GM18870 (cell line): ENCODE data around the gene SPC24.
"Not testable (repeated sequence)": the region's sequence is repeated elsewhere in the genome, so short reads cannot be mapped to it uniquely, and the experiment has no call there.

ENCODE experiments used
- ATAC-seq: cut with Tn5 transposase; IDR thresholded peaks from one replicate; pipeline ENCODE4 v1.9.1; 2021; ENCODE audit warnings: moderate library complexity; ENCODE audit not compliant: unreplicated experiment

The SPC24 gene

DNA sequence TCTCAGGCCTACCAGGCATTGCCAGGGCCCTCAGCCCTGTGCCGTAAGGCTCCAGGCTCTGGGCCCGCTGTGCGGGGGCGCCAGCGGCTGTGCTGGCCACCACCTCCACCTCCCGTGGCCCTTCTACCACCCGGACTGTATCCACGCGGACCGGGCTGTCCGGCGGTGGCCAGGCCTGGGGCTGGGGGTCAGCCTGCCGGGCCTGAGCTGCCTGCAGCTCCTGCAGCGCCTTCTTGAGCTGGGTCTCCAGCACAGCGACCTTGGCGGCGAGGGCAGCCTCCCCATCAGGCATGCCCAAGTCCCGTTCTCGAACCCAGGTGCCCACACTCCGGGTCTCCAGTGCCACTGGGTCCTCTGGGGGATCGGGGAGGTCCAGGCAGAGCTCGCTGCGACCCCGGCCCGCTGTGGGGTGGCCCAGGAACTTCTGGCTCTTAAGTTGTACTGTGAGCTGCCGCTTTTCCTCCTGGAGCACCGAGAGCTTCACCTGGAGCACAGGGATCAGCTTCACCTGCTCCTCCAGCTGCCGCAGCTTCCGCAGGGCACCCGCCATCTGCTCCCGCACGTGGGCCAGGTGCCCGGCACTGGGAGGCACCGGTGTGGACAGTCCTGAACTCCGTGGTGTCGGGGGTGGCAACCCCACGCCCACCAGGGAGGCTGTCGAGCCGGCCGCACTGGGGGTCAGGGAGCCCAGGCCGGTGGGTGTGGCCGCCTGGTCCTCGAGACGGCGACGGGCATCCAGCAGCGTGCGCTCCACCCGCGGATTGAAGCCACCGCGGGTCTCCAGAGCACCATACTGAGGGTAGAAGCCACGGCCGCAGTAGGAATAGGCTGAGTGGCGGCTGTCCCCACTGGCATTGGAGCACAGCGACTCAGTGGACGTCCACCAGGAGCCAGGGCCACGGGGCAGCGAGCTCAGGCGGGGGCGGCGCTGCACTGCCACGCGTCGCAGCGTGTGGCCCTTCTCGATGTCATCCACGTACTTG is 37.7 kb upstream of the SPC24 start:
- ATAC-seq = no peak

DNA sequence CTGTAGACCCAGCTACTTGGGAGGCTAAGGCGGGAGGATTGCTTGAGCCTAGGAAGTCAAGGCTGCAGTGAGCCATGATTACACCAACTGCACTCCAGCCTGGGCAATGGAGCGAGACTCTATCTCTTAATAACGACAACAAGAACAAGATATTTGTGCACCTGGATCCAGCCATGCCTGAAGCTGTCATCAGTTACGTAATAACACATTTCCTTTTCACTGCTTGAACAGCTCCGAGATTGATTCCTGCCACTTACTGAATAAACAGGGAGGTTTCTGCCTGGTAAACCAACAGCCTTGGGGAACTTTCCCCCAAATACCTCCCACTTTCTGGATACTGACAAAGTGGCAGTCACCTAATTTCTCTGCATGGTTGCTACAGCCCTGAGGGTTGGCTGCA is 36.4 kb upstream of the SPC24 start:
- no peak for ATAC-seq

DNA sequence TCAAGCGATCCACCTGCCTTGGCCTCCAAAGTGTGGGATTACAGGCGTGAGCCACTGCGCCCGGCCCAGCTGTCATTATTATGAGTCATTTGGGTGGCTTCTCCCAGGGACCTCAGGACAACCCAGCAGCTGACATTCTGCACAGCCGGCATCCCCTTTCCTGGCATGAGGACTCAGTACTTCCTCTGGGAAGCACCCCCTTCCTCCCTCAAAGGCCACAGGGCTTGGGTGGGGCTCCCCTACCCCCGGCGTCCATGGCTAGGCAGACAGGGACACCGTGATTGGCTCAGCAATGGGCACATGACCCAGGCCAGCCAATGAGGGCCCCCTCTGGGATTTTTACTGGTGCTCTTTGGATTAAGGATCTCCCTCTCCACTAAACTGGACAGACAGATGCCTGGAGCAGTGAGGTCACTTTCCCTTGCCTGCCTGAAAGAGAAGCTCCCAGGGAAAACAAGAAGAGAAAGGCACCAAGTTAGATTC is 35.7 kb upstream of the SPC24 start:
- ATAC-seq = no peak

DNA sequence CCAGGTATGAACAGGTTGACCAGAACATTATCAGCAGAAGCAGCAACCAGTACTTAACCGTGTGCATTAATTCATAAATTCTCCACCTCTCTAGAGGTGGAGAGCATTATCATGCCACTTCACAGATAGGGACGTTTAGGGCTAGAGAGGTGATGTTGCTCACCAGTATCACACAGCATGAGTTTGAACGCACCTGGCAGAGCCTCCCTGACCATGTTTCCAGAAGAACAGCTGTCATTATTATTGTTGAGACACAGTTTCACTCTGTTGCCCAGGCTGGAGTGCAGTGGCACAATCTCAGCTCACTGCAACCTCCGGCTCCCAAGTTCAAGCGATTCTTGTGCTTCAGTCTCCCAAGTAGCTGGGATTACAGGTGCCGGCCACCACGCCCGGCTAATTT is 34.9 kb upstream of the SPC24 start:
- no peak for ATAC-seq

DNA sequence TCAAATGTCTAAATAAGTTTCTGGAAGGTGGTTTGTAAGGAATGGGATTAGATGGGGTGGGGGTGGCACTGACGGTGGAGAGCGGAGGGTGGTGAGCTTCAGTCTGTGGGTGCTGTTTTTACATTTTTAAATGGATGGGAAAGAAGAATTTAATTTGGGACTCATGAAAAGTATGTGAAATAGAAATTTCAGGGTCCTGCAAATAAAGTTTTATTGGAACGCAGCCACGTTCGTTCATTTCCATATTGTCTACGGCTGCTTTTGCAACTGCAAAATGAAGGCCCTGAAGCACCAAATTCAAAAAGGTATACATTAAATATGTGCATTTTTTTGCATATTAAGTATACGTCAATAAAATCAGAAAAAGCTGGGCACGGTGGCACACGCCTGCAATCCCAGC is 31.9 kb upstream of the SPC24 start:
- ATAC-seq = no peak

DNA sequence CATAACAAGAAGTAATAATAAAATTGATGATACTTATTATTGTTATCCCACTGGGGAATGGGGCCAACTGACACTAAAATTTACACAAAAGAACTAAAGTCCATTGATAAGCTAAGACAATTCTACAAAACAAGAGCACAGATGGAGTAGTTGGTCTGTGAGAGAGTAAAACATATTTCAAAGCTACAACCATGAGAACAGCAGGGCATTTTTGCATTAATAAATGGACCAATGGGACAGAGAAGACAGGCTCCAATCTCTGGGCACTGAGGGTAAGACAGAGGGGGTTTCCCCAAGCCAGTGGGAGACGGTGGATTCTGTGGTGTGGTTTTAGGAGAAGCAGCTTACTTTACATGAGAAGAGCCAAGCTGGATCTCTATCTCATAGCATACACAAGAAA is 27.4 kb upstream of the SPC24 start:
- ATAC-seq = no peak

DNA sequence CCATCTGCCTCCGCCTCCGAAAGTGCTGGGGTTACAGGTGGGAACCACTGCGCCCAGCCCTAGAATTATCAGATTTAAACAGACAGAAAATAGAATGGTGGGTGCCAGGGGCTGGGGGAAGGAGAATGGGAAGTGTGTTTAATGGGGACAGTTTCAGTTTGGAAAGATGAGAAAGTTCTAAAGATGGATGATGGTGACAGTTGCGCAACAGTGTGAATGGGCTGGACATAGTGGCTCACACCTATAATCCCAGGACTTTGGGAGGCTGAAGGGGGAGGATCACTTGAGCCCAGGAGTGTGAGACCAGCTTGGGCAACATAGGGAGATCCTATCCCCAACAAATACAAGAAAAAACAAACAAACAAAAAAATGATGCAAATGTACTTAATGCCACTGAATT is 25.9 kb upstream of the SPC24 start:
- ATAC-seq = no peak

DNA sequence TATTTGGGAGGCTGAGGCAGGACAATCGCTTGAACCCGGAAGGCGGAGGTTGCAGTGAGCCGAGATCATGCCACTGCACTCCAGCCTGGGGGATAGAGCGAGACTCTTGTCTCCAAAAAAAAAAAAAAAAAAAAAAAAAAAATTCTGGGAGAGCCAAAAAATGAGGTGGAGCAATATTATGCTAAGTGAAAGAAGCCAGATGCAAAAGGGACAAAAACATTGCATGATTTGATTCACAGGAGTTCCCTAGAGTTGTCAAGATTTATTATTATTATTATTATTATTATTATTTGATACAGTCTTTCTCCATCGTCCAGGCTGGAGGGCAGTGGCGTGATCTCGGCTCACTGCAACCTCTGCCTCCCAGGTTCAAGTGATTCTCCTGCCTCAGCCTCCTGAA is 25.4 kb upstream of the SPC24 start:
- not testable (repeated sequence) for ATAC-seq

DNA sequence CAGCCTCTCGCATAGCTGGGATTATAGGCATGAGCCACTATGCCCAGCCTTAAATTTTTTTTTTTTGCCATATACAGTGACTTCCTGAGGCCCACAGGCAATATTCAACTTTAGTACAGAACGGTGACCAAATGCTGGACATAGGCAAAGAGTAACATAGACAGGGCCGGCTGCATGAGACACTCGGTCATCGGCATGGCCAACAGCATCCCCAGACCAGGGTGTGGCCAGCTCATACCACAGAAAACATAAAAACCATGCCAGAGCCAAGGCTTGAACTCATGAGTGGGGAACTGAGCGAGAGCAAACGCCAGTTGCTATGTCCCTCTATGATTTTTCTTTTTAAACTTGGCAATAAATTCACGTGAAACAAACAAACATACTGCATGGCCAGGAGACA is 24.8 kb upstream of the SPC24 start:
- no peak for ATAC-seq

DNA sequence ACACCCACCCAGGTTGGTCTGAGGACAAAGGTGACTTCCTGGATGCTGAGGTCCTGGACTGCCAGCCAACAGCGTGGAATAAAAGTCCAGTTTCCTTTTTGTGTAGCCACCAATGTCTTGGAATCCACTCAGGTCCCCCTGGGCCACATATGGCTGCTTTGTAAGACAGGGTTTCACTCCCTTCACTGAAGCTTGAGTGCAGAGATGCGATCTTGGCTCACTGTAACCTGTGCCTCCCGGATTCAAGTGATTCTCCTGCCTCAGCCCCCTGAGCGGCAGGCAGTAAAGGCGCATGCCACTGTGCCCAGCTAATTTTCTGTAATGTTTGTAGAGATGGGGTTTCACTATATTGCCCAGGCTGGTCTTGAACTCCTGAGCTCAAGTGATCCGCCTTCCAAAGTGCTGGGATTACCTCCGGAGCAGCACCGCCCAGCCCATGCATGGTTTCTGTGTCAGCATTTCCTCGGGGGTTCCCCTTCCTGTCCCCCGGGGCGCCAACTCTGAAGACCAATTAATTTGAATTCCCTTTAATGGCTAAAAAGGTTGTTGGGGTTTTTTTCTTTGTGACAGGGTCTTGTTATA is 24.2 kb upstream of the SPC24 start:
- ATAC-seq = no peak

DNA sequence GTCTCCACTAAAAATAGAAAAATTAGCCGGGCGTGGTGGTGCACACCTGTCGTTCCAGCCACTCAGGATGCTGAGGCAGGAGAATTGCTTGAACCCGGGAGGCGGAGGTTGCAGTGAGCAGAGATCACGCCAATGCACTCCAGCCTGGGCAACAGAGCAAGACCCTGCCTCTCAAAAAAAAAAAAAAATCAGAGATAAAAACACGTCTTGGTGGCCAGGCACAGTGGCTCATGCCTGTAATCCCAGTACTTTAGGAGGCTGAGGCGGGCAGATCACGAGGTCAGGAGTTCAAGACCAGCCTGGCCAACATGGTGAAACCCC is 23.5 kb upstream of the SPC24 start:
- not testable (repeated sequence) for ATAC-seq

DNA sequence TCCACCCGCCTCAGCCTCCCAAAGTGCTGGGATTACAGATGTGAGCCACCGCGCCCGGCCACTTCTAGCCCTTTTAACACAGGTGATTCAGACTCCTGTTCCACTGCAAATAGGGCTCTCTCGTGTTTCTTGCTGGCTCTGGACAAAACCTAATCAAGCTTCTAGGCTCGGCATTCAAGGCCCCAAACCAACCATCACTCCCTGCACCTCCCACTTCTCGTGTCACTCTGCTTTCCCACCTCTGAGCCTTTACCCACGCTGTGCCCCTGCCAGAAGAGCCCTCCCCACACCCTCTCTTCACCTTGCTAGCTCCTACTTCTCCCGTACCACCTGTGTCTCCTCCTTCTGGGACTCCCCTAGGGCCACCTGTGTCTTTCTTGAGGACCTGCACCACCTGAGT is 22.0 kb upstream of the SPC24 start:
- ATAC-seq = no peak

DNA sequence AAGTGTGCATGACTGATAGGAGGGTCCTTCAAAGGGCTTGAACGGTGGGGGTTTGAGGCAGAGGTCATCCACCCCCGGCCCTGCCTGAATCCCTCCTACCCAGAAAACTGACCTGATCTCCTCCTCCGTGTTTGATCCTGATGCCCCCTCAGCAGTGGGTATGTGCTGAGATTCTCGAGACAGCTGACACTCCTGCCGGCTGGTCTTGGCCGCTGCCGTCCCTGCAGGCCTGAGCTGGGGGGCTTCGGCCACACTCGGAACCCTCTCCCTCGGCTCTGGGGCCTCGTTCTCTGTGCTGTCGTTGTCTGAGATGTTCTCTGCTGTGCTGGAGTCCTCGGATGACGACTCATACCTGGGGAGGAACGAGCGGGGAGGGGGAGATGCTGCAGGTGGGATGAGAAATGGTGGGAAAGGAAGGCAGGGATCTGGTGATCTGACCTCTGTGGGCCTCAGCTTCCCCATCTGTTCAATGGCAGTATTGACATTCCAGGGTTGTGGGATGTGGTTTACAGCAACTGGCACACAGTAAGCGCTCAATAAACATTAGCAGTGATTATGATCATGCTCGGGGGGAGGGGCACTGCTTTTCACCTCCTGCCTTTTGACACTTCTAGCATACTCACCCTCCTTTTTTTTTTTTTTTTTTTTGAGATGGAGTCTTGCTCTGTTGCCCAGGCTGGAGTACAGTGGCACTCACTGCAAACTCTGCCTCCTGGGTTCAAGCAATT is 21.0 kb upstream of the SPC24 start:
- ATAC-seq = no peak

DNA sequence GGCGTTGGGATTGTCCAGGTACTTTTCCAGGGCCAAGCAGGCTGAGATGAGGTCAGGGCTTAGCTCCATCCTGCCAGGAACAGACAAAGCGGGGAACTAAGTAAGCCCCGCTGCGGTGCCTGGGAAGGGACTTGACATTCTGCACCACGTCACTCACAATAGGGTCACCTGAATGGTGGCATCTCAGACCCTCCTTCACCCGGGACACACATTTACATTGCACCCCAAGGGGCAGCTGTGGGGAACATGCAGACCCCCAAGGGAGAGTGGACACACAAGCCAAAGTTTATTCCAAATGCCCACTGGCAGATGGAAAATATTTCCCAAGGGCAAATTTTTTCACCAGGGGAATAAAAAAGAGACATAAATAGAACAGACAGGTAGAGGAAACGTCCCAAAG is 20.3 kb upstream of the SPC24 start:
- ATAC-seq = no peak

DNA sequence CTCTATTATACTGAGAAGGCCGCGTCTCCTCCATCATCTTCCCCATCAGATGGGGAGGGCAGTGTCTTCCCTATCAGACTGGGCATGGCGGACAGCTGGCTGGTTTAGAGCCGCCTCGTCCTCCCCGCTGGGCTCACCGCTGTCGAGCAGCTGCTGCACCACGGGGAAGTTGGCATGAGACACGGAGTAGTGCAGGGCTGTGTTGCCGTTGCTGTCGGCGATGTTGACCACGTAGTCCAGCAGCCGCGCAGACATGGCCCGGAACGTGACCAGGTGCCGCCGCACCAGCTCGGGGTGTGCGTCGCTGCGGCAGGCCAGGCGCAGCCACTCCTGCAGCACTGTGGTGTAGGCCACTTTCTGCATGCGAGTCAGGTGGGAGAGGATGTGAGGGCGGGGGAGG is 18.8 kb upstream of the SPC24 start:
- ATAC-seq = no peak

DNA sequence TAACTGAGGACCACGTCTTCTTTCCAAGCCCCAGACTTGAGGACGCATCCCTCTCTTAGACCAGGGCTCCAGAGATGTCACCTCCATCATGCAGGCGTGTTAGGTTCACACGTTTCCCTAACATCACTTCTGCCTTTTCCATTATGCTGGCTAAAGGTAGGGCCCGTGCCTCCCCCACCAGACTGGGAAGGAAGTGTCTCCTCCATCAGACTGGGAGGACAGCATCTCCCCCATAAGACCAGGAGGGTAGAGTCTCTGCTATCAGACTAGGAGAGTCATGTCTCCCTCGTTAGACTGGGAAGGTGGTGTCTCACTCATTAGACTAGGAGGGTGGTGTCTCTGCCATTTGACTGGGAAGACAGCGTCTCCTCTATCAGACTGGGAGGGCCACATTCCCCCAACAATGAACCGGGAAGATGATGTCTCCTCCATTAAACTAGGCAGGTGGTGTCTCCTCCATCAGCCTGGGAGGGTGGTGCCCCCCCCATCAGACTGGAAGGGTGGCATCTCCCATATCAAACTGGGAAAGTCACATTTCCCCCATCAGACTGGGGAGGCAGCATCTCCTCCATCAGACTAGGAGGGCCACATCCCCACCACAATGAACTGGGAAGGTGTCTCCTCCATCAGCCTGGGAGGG is 18.1 kb upstream of the SPC24 start:
- no peak for ATAC-seq

DNA sequence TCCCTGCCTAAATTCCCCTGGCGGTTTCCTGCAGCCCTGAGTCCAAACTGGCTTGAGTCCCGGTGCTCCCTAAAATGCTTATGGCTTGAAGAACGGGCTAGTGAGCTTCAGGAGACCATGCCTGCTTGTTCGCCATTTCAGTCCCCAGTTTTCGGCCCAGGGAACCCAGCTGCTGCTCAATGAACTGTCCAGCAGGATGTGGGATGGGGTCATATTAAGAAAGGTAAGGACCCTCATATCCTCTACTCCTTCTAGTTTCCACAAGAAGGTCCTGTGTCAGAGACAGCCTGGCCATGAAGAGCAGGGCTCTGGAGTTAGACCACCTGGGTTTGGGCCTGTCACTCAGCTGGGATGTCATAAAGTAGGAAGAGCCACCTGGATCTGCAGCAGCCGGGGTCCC is 17.0 kb upstream of the SPC24 start:
- ATAC-seq = no peak

DNA sequence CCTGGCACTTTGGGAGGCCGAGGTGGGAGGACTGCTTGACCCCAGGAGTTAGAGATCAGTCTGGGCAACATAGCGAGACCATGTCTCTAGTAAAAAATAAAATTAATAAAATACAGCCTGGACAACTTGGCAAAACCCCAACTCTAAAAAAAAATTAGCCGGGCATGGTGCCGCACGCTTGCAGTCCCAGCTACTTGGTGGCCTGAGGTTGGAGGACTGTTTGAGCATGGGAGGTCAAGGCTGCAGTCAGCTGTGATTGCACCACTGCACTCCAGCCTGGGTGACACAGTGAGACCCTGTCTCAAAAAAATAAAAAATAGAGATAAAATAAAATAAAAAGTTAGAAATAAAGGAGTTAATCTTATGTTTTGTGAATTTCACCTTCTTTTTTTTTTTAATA is 15.6 kb upstream of the SPC24 start:
- no peak for ATAC-seq

DNA sequence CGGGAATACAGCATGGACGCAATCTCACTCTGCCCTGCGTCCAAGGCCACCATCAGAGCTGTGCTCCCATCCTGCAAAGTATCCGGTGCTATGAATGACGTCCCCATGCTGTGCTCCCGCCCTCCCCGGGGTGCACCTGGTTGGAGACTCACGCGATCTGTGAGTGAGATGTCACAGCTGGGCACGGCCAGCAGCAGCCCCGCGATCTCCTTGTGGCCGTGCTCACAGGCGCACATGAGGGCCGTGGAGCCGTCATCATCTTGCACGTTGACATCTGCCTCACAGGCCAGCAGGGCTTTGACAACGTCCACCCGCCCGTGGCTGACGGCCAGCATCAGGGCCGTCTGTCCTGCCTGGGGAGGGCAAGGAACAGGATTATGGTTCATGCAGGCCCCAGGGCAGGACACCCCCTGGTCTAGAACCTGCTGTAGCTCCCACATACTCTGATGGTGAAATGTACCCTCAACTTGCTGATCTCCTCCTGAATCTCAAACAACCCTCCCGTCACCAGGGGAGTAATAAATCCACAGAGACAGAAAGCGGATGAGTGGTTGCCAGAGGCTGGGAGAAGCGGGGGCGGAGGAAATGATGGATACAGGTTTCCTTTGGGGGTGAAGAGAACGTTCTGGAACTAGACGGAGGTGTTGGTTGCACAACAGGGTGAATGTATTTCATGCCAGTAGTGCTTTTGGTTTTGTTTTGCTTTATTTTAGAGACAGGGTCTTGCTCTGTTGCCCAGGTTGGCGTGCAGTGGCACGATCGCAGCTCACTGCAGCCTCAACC is 14.5 kb upstream of the SPC24 start:
- no peak for ATAC-seq

DNA sequence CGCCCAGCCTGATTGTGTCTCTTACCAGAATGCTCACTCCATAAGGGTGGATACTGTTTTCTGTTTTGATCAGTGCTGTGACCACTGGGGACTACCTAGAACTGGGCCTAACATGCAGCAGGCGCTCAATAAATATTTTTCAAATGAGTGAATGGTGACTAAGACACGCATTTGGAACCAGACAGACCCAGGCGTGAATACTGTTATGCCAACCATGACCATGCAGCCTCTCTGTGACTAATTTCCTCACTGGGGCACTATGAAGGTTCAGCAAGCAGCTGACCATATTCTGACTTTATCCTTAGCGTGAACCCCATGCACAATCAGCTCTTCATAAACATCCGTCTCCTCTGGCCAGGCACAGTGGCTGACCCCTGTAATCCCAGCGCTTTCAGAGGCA is 13.0 kb upstream of the SPC24 start:
- ATAC-seq = no peak
